ENCODE data around the gene FBXL16.

FBXL16 gene

DNA sequence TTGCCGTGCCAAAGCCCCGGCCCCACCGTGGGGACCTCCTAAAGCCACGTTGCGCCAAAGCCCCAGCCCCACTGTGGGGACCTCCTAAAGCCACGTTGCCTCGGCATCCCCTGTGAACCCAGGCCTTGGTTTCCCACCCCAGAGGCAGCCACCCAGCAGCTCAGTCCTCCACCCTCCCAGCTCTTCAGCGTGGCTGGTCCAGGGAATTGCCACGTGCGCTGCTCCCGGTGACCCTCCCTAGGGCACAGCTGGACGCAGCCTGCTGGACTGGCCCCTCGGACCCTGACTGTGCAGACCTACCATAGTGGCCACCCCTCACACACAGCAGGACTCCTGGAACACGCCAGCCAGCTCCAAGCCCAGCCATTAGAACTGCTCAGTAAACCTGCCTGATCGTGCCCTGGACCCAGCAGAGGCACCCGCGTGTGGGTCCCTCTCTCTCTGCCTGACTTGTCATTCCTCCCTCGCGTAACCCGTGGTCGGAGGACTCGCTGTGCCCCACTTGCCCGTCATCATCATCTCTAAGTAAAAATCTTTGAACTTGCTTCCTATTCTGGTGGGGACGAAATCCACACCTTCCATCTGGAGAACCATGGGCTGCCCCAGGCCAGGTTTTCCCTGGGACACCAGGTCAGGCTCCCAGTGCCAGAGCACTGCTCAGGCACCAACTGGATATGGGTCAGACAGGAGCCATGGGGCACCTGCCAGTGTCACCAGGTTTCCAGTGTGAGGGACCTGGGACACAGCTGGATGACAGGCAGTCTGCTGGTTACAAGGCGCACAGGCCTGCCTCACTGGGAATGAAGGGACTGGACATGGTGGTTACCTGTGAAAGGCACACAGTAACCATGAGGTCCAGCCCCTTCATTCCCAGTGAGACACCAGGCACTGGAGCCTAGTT lies 29.6 kb upstream of the FBXL16 start:
- H3K4me1 ChIP-seq (ENCODE audit: control insufficient read depth in 5 of 5, insufficient read depth in 5 of 5, low read length in 5 of 5), result peaks cover 6 to 9% (median 9%) of the 10 kb centered on the region in 5 donors
- no peak overlapping the region for H3K4me3 ChIP-seq (ENCODE audit: low read depth in 1 of 5, low read length in 5 of 5)
- no peaks in the 10 kb centered on the region for H3K27me3 ChIP-seq (ENCODE audit: control insufficient read depth in 5 of 5, insufficient read depth in 4 of 5, low read length in 5 of 5)
- H3K9ac ChIP-seq (ENCODE audit: low read length in 5 of 5), result no peak overlapping the region
- peaks cover 0 to 79% (median 61%) of the 10 kb centered on the region in 5 donors for H3K36me3 ChIP-seq (ENCODE audit: control insufficient read depth in 5 of 5, insufficient read depth in 5 of 5, low read length in 5 of 5)
- no peaks in the 10 kb centered on the region for H3K9me3 ChIP-seq (ENCODE audit: control insufficient read depth in 5 of 5, low read length in 5 of 5)
- no peak overlapping the region for H3K27ac ChIP-seq (ENCODE audit: low read depth, low read length)

GRCh38 chr16:734208-734980 lies 28.8 kb upstream of the FBXL16 start:
- Histone ChIP-seq H3K36me3 (ENCODE audit: control insufficient read depth in 5 of 5, insufficient read depth in 5 of 5, low read length in 5 of 5) (peaks cover 0 to 84% (median 61%) of the 10 kb centered on the region in 5 donors), H3K9me3 (ENCODE audit: control insufficient read depth in 5 of 5, low read length in 5 of 5) (no peaks in the 10 kb centered on the region), H3K27me3 (ENCODE audit: control insufficient read depth in 5 of 5, insufficient read depth in 4 of 5, low read length in 5 of 5) (no peaks in the 10 kb centered on the region), H3K27ac (ENCODE audit: low read depth, low read length) (no peak overlapping the region), H3K9ac (ENCODE audit: low read length in 5 of 5) (no peak overlapping the region), H3K4me1 (ENCODE audit: control insufficient read depth in 5 of 5, insufficient read depth in 5 of 5, low read length in 5 of 5) (peaks cover 0 to 1% (median under 1%) of the 10 kb centered on the region in 5 donors), H3K4me3 (ENCODE audit: low read depth in 1 of 5, low read length in 5 of 5) (no peak overlapping the region)

DNA sequence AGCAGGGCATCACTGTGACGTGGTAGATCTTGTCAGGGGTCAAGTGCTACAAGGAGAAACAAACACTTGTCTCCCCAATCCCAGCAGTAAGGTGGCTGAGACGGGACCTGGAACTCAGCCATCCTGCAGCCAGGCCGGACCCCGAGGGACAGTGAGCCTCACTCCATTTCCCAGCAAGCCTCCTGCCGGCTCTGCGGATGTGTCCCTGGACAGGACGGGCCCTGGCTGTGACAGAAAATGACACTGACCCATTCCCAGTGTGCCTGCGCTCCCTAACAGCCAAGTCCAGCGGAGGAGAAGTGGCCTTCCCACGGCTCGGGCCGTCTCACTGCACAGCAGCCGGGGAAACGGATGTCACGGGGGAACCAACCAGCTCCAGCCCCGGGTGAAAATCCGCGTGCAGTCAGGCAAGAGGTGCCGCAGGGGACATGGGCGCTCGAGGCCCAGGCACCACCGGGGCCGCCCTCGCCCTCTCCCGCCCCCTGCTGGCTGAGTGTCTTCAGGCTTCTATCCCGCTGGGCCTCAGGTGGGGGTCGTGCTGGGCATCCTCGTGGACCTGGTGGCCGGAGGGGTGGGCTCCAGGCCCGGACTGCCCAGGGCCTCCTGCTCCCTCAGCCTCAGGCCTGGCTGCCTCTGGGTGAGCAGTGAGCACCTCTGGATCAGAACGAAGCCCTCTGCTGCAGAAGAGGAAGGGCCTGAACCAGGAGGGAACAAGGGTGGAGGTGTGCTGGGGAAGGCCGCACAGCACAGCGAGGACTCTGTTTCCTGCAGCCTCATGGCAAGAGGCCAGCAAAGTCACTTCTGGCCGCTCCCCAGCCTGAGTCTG lies 28.0 kb upstream of the FBXL16 start:
- H3K9ac ChIP-seq (ENCODE audit: low read length in 5 of 5), result no peak overlapping the region
- peaks cover 0 to 1% (median 1%) of the 10 kb centered on the region in 5 donors for H3K4me1 ChIP-seq (ENCODE audit: control insufficient read depth in 5 of 5, insufficient read depth in 5 of 5, low read length in 5 of 5)
- H3K27me3 ChIP-seq (ENCODE audit: control insufficient read depth in 5 of 5, insufficient read depth in 4 of 5, low read length in 5 of 5), result peaks cover under 1 to 3% (median 1%) of the 10 kb centered on the region in 5 donors
- H3K4me3 ChIP-seq (ENCODE audit: low read depth in 1 of 5, low read length in 5 of 5), result no peak overlapping the region
- no peak overlapping the region for H3K27ac ChIP-seq (ENCODE audit: low read depth, low read length)
- H3K9me3 ChIP-seq (ENCODE audit: control insufficient read depth in 5 of 5, low read length in 5 of 5), result no peaks in the 10 kb centered on the region
- peaks cover 0 to 84% (median 61%) of the 10 kb centered on the region in 5 donors for H3K36me3 ChIP-seq (ENCODE audit: control insufficient read depth in 5 of 5, insufficient read depth in 5 of 5, low read length in 5 of 5)

DNA sequence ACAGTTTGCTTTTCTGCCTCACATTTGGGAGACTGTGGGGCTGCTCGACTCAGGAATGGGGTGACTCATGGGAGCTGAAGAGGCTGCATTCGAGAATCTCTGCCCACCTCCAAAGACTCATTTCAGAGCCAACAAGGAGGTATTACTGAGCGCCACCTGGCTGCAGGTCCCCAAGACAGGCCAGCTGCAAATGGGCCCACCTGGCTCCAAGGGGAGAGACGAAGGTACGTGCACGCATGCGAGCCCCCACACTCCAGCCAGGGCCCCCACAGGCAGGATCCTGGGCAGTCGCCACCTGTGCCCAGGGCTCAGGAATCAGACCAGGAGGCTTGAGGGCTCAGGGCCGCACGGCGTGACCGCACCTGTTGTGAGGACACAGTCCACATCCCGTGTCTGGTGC lies 27.3 kb upstream of the FBXL16 start:
- peaks cover 0 to 81% (median 60%) of the 10 kb centered on the region in 5 donors for H3K36me3 ChIP-seq (ENCODE audit: control insufficient read depth in 5 of 5, insufficient read depth in 5 of 5, low read length in 5 of 5)
- no peak overlapping the region for H3K27ac ChIP-seq (ENCODE audit: low read depth, low read length)
- no peak overlapping the region for H3K4me3 ChIP-seq (ENCODE audit: low read depth in 1 of 5, low read length in 5 of 5)
- peaks cover 3 to 5% (median 3%) of the 10 kb centered on the region in 5 donors for H3K27me3 ChIP-seq (ENCODE audit: control insufficient read depth in 5 of 5, insufficient read depth in 4 of 5, low read length in 5 of 5)
- no peaks in the 10 kb centered on the region for H3K9me3 ChIP-seq (ENCODE audit: control insufficient read depth in 5 of 5, low read length in 5 of 5)
- no peak overlapping the region for H3K9ac ChIP-seq (ENCODE audit: low read length in 5 of 5)
- peaks cover 0 to 6% (median 4%) of the 10 kb centered on the region in 5 donors for H3K4me1 ChIP-seq (ENCODE audit: control insufficient read depth in 5 of 5, insufficient read depth in 5 of 5, low read length in 5 of 5)

- Histone ChIP-seq H3K9ac (ENCODE audit: low read length in 5 of 5) (no peak overlapping the region), H3K27me3 (ENCODE audit: control insufficient read depth in 5 of 5, insufficient read depth in 4 of 5, low read length in 5 of 5) (peaks cover 3 to 8% (median 8%) of the 10 kb centered on the region in 5 donors), H3K4me1 (ENCODE audit: control insufficient read depth in 5 of 5, insufficient read depth in 5 of 5, low read length in 5 of 5) (peaks cover 0 to 12% (median 9%) of the 10 kb centered on the region in 5 donors), H3K36me3 (ENCODE audit: control insufficient read depth in 5 of 5, insufficient read depth in 5 of 5, low read length in 5 of 5) (peaks cover 0 to 75% (median 55%) of the 10 kb centered on the region in 5 donors), H3K4me3 (ENCODE audit: low read depth in 1 of 5, low read length in 5 of 5) (no peak overlapping the region), H3K27ac (ENCODE audit: low read depth, low read length) (no peak overlapping the region), H3K9me3 (ENCODE audit: control insufficient read depth in 5 of 5, low read length in 5 of 5) (no peaks in the 10 kb centered on the region)
Observed at GRCh38 chr16:732332-732731, 26.7 kb upstream of the FBXL16 start.

DNA sequence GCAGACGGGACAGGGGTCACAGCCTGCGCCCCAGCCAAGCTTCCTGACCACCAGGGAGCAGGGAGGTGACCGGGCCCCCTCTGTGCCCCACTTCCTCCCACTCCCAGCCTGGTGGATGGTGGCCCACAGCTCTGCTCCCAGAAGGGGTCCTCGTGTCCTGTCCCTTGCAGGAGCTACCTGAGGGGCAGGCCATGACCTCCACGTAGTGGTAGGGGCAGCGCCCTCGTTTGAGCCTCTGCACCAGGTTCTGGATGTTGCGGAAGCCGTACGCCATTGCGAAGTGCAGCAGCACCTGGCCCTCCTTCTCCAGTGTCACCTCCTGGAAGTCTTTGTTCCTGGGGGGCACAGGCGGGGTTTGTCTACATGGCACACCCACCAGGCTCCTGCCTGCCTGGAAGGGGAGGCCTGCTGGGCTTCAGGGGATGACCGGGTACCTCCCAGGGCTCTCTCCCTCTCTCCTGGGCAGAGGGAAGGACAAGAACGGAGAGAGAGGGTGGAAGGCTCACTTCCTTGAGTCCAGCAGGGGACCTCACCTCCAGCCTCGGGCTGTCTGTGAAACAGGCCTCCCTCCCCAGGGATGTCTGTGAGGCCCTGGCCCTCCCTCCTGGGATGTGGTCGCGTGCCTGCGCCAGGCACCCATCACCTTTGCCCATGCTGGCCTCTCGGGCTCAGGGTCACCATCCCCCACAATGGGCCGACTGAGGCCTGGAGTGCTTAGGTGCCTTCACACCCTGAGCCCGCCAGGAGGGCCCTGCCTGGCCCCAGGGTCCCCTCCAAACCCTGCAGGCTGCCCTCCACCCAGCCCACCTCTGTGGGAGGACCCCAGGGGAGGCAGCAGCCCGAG lies 25.3 kb upstream of the FBXL16 start:
- H3K27ac ChIP-seq (ENCODE audit: low read depth, low read length), result no peak overlapping the region
- H3K9me3 ChIP-seq (ENCODE audit: control insufficient read depth in 5 of 5, low read length in 5 of 5), result no peaks in the 10 kb centered on the region
- peaks cover 0 to 61% (median 41%) of the 10 kb centered on the region in 5 donors for H3K36me3 ChIP-seq (ENCODE audit: control insufficient read depth in 5 of 5, insufficient read depth in 5 of 5, low read length in 5 of 5)
- peaks cover 11 to 18% (median 18%) of the 10 kb centered on the region in 5 donors for H3K27me3 ChIP-seq (ENCODE audit: control insufficient read depth in 5 of 5, insufficient read depth in 4 of 5, low read length in 5 of 5)
- H3K4me1 ChIP-seq (ENCODE audit: control insufficient read depth in 5 of 5, insufficient read depth in 5 of 5, low read length in 5 of 5), result peaks cover 0 to 21% (median 19%) of the 10 kb centered on the region in 5 donors
- H3K4me3 ChIP-seq (ENCODE audit: low read depth in 1 of 5, low read length in 5 of 5), result no peak overlapping the region
- H3K9ac ChIP-seq (ENCODE audit: low read length in 5 of 5), result no peak overlapping the region

DNA sequence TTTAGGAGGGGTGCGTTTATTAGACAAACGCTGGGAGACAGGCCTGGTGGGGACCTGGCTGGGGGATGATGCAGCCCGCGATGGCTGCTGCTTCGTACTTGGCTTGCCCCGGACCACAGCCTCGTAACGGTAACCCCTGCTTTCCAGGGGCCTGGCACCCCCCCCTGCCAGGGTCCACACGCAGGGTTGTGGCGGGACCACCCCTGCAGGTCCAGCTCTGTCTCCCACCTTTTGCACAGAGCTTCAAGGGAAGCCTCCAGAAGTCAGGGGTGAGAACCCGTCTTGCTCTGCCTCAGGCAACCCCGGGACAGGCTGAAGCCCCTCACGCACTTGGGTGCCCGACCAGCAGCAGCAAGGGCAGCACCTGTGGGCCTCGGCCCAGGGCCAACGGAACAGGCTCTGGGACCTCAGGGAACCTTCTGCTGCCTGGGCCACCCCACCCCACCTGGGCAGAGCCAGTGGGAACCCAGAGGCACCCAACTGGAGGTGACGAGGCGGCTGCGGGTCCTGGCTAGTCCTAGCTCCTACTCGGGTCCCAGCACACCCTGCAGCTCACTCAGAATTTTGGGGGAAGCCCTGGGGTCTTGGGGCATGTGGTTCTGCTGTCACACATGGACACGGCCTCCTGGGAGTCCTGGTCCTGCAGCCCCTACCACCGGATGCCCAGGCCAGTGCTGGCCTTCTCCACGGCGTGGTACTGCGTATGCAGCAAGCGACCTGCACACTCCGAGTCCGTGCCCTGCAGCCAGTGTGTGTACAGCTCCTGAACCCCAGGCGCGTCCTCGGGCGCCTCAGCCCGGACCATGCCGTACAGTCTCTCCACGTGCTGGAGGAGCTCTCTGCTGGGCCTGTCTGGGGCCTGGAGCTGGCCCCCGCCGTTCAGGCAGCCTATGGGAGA lies 24.4 kb upstream of the FBXL16 start:
- Histone ChIP-seq H3K27me3 (ENCODE audit: control insufficient read depth in 5 of 5, insufficient read depth in 4 of 5, low read length in 5 of 5) (peaks cover 19 to 27% (median 25%) of the 10 kb centered on the region in 5 donors), H3K27ac (ENCODE audit: low read depth, low read length) (no peak overlapping the region), H3K4me3 (ENCODE audit: low read depth in 1 of 5, low read length in 5 of 5) (no peak overlapping the region), H3K4me1 (ENCODE audit: control insufficient read depth in 5 of 5, insufficient read depth in 5 of 5, low read length in 5 of 5) (peaks cover 0 to 22% (median 19%) of the 10 kb centered on the region in 5 donors), H3K9ac (ENCODE audit: low read length in 5 of 5) (no peak overlapping the region), H3K9me3 (ENCODE audit: control insufficient read depth in 5 of 5, low read length in 5 of 5) (no peaks in the 10 kb centered on the region), H3K36me3 (ENCODE audit: control insufficient read depth in 5 of 5, insufficient read depth in 5 of 5, low read length in 5 of 5) (peaks cover 0 to 52% (median 33%) of the 10 kb centered on the region in 5 donors)

DNA sequence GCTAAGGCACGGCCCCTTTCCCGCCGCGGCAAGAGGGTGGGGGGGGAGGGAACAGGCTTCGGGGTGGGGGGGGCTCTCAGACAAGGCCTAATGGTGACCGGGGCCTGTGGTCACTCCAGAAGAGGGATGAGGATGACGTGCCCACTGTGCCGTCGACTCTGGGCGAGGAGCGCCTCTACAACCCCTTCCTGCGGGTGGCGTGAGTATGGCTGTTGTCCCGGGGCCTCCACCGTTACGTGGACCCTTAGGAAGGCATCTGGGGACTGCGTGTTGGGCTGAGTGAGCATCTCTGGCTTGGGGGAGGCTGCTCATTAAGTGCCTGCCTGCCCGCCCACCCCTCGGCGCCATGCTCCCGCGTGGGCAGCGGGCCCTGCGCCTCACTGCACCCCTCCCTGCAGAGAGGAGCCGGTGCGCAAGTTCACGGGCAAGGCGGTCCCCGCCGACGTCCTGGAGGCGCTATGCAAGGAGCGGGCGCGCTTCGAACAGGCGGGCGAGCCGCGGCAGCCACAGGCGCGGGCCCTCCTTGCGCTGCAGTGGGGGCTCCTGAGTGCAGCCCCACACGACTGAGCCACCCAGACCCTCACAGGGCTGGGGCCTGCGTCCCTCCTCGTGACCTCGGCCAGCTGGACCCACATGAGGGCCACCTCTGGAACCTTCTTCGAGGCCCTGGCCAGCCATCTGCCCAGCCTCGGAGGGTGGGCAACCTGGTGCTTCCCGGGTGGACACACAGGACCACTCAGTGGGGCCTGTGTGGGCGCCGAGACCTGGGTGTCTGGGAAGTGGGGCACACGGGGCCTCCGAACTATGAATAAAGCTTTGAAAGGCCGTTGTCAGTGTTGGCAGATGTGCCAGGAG lies 23.5 kb upstream of the FBXL16 start:
- Histone ChIP-seq H3K9ac (ENCODE audit: low read length in 5 of 5) (no peak overlapping the region), H3K4me3 (ENCODE audit: low read depth in 1 of 5, low read length in 5 of 5) (no peak overlapping the region), H3K9me3 (ENCODE audit: control insufficient read depth in 5 of 5, low read length in 5 of 5) (no peaks in the 10 kb centered on the region), H3K36me3 (ENCODE audit: control insufficient read depth in 5 of 5, insufficient read depth in 5 of 5, low read length in 5 of 5) (peaks cover 0 to 43% (median 24%) of the 10 kb centered on the region in 5 donors), H3K27ac (ENCODE audit: low read depth, low read length) (no peak overlapping the region), H3K4me1 (ENCODE audit: control insufficient read depth in 5 of 5, insufficient read depth in 5 of 5, low read length in 5 of 5) (peaks cover 0 to 22% (median 19%) of the 10 kb centered on the region in 5 donors), H3K27me3 (ENCODE audit: control insufficient read depth in 5 of 5, insufficient read depth in 4 of 5, low read length in 5 of 5) (peaks cover 20 to 31% (median 27%) of the 10 kb centered on the region in 5 donors)

Measured in subcutaneous abdominal adipose tissue (tissue), 5 donors.